KMS-11 (cell line): ENCODE data around the gene EPHA7.

Experiments
- H2AFZ ChIP-seq: fragments of 200-600 bp; sonication (generic); 2 replicates; pipeline ENCODE4 v1.6.1; 2016; ENCODE audit warnings: antibody characterized with exemption, mixed run types, low read depth
- H3K27ac ChIP-seq: fragments of 200-600 bp; sonication (generic); 2 replicates; pipeline ENCODE4 v1.6.1; 2016; ENCODE audit warnings: mild to moderate bottlenecking, mixed run types
- H3K27me3 ChIP-seq: fragments of 200-600 bp; sonication (generic); 2 replicates; pipeline ENCODE4 v1.6.1; 2017; ENCODE audit warnings: mild to moderate bottlenecking, low read depth, mixed run types, moderate library complexity; ENCODE audit not compliant: insufficient read depth
- H3K36me3 ChIP-seq: fragments of 200-600 bp; sonication (generic); 2 replicates; pipeline ENCODE4 v1.6.1; 2017; ENCODE audit warnings: mild to moderate bottlenecking, mixed run types; ENCODE audit not compliant: insufficient read depth
- H3K4me1 ChIP-seq: fragments of 200-600 bp; sonication (generic); 2 replicates; pipeline ENCODE4 v1.6.1; 2016; ENCODE audit warnings: mild to moderate bottlenecking, low read depth, mixed run types; ENCODE audit not compliant: poor library complexity, severe bottlenecking
- H3K4me2 ChIP-seq: fragments of 200-600 bp; sonication (generic); 2 replicates; pipeline ENCODE4 v1.7.0; 2016; ENCODE audit warnings: mild to moderate bottlenecking, mixed run types
- H3K4me3 ChIP-seq: fragments of 200-600 bp; sonication (generic); IDR thresholded peaks from 2 replicates; pipeline ENCODE4 v1.6.1; 2017; ENCODE audit warnings: low read depth, low read length, mixed read lengths; ENCODE audit not compliant: insufficient read depth
- H3K79me2 ChIP-seq: fragments of 200-600 bp; sonication (generic); 2 replicates; pipeline ENCODE4 v1.6.1; 2016; ENCODE audit warnings: low read depth, mixed run types; ENCODE audit not compliant: insufficient read depth
- H3K9ac ChIP-seq: fragments of 200-600 bp; sonication (generic); 2 replicates; pipeline ENCODE4 v1.6.1; 2016; ENCODE audit warnings: mild to moderate bottlenecking, mixed run types
- H4K20me1 ChIP-seq: fragments of 200-600 bp; sonication (generic); 2 replicates; pipeline ENCODE4 v1.6.1; 2016; ENCODE audit warnings: mild to moderate bottlenecking, mixed run types; ENCODE audit not compliant: insufficient read depth
- CTCF ChIP-seq: fragments of 200-600 bp; sonication (generic); conservative IDR thresholded peaks from 2 replicates; pipeline ENCODE4 v1.6.1; 2017; ENCODE audit warnings: low read depth, mild to moderate bottlenecking, antibody characterized with exemption, low read length, moderate library complexity, mixed read lengths

EPHA7 gene

DNA sequence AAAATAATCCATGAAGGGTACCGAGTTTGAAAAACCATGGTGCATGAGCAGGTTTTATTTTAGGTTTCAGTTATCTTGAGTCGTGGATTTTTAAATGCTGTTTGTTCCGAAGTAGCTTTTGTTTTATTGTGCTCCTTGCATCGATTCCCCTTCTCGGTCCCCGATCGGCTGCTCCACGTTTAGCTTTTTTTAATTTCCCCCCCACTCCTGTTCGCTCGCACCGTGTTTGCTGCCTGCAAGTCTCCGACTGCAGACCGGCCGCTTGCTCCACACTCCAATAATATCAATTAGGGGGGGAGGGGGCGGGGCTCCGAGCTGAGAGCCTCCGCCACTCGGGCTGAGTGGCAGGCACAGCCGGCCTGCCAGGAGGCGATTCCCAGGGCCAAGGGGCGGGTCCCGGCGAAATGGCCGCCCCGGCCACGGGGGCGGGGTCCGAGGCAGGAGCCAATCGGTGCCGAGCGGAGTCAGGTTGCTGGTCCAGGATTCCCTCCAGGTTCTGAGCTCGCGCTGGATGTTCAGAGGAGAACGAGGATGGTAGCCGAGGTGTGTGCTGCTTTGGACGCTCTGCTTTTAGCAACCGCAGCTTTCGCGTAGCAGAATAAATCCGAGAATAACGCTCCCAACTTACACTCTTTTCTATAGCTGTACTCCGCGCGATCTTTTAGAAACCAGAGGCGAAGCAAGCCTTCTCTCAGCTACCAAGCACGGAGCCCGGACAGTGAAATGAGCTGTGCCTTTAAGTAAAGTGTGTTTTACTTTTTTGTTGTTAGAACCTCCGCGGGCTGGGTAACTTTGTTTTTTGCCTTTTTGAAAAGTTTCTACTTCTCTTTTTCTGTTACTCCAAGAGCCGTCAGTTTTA lies at the start of gene EPHA7:
TSS of gene EPHA7 (minus strand) at position 256 of the 859 bp plus-strand sequence. CDS start at position 38, 218 bp downstream.
- no peaks in the 10 kb centered on the region for H3K27me3 ChIP-seq
- no peaks in the 10 kb centered on the region for H3K36me3 ChIP-seq
- H3K9ac ChIP-seq: no peak within 1 kb of the TSS
- H2AFZ ChIP-seq: peak within 1 kb of the TSS; percentile 68
- peak within 1 kb of the TSS; percentile 76 for H3K4me2 ChIP-seq
- H3K79me2 ChIP-seq: no peaks in the 10 kb centered on the region
- H3K27ac ChIP-seq: no peak within 1 kb of the TSS
- no peaks in the 10 kb centered on the region for H4K20me1 ChIP-seq
- H3K4me3 ChIP-seq: no peak within 1 kb of the TSS
- H3K4me1 ChIP-seq: peaks cover 4% of the 10 kb centered on the region
- TF ChIP-seq CTCF: no peak

- no peaks in the 10 kb centered on the region for H3K4me1 ChIP-seq
- H4K20me1 ChIP-seq: no peaks in the 10 kb centered on the region
- no peaks in the 10 kb centered on the region for H3K36me3 ChIP-seq
- H3K4me3 ChIP-seq: no peak overlapping the region
- H3K27me3 ChIP-seq: no peaks in the 10 kb centered on the region
- H2AFZ ChIP-seq: no peak overlapping the region
- H3K4me2 ChIP-seq: no peak overlapping the region
- H3K27ac ChIP-seq: no peak overlapping the region
- no peak overlapping the region for H3K9ac ChIP-seq
- TF ChIP-seq CTCF: no peak
- no peaks in the 10 kb centered on the region for H3K79me2 ChIP-seq
Observed at GRCh38 chr6:93468291-93468690, 48.9 kb upstream of the EPHA7 start.

DNA sequence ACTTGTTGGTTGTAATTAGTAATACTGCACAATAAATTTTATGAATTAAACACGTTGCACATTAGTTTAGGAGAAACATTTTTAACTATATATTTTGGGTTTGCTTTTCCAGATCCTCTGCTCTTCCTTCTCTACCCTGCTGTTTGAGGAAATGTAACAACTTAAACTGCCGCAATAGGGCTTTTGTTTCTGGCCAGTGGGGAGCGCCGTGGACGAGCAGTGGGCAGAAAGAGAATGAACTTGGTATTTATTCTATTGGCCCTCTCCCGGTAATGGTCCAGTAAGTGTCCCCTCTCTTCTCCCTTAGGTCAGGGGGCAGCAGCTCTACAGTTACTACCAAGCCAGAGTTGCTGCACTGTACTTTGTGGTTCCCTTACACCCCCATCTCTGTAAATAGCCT lies 35.2 kb upstream of the EPHA7 start:
- H3K4me1 ChIP-seq: peaks cover 7% of the 10 kb centered on the region
- TF ChIP-seq CTCF: no peak
- no peaks in the 10 kb centered on the region for H3K79me2 ChIP-seq
- no peak overlapping the region for H2AFZ ChIP-seq
- no peak overlapping the region for H3K9ac ChIP-seq
- H3K27ac ChIP-seq: no peak overlapping the region
- no peaks in the 10 kb centered on the region for H3K27me3 ChIP-seq
- H4K20me1 ChIP-seq: no peaks in the 10 kb centered on the region
- no peak overlapping the region for H3K4me2 ChIP-seq
- no peak overlapping the region for H3K4me3 ChIP-seq
- H3K36me3 ChIP-seq: no peaks in the 10 kb centered on the region

GRCh38 chr6:93453956-93454355 lies 34.6 kb upstream of the EPHA7 start:
- no peak overlapping the region for H3K9ac ChIP-seq
- H3K36me3 ChIP-seq: no peaks in the 10 kb centered on the region
- no peaks in the 10 kb centered on the region for H3K27me3 ChIP-seq
- H2AFZ ChIP-seq: no peak overlapping the region
- H3K4me2 ChIP-seq: no peak overlapping the region
- no peaks in the 10 kb centered on the region for H4K20me1 ChIP-seq
- no peak overlapping the region for H3K27ac ChIP-seq
- H3K4me1 ChIP-seq: peaks cover 7% of the 10 kb centered on the region
- H3K4me3 ChIP-seq: no peak overlapping the region
- TF ChIP-seq CTCF: no peak
- H3K79me2 ChIP-seq: no peaks in the 10 kb centered on the region
